Thoracic aorta (tissue), 2 donors: ENCODE measurements around the gene EIF3J. TPM values are rescaled to one million over a fixed set of nuclear protein-coding genes. Genes with fewer than 3 reads are reported as not detected.
"Not testable (repeated sequence)": the region's sequence is repeated elsewhere in the genome, so short reads cannot be mapped to it uniquely, and the experiment has no call there.

ENCODE experiments used
- ATAC-seq: fragments of 150-250 bp; one replicate; pipeline ENCODE4 v1.8.0; 2017; ENCODE audit warnings: low read depth; ENCODE audit not compliant: insufficient number of reproducible peaks, low FRiP score
- DNase-seq: peaks from one replicate; pipeline ENCODE4 v3.0.0-alpha.2; 2020; ENCODE audit warnings: low spot score
- H3K27ac ChIP-seq, 2 donors: fragments of 200-600 bp; sonication (generic); 1 replicate in 1 of 2; 2 replicates in 1 of 2; pipeline ENCODE4 v1.5.1; 2016; ENCODE audit warnings: mild to moderate bottlenecking in 2 of 2, moderate library complexity in 2 of 2
- H3K27me3 ChIP-seq: fragments of 200-600 bp; sonication (generic); replicated peaks from 2 replicates; pipeline ENCODE4 v1.6.0; 2016; ENCODE audit warnings: mild to moderate bottlenecking; ENCODE audit not compliant: insufficient read depth
- H3K36me3 ChIP-seq: fragments of 200-600 bp; sonication (generic); one replicate; pipeline ENCODE4 v1.5.1; 2016
- H3K4me1 ChIP-seq, 2 donors: fragments of 200-600 bp; sonication (generic); 1 replicate in 1 of 2; 2 replicates in 1 of 2; pipeline versions ENCODE4 v1.5.1 to v1.6.0; 2016; ENCODE audit warnings: low read depth in 2 of 2, mild to moderate bottlenecking in 1 of 2; ENCODE audit not compliant: control insufficient read depth in 1 of 2
- H3K4me3 ChIP-seq: fragments of 200-600 bp; sonication (generic); 2 replicates; pipeline ENCODE4 v1.5.1; 2016; ENCODE audit warnings: mild to moderate bottlenecking
- H3K9me3 ChIP-seq: fragments of 200-600 bp; sonication (generic); 2 replicates; pipeline ENCODE4 v1.5.1; 2016
- total RNA-seq, 2 donors: library from RNA; depleted of rRNA; stranded (reverse); fragments of >200 nt; gene quantifications; one replicate each; pipeline versions ENCODE4 v1.1.0 to v1.2.3, GENCODE V29; 2016
- TF ChIP-seq, protein P1 (sequence below): fragments of 200-600 bp; sonication (generic); IDR thresholded peaks from one replicate; pipeline ENCODE4 v1.5.1; 2019; ENCODE audit warnings: antibody characterized with exemption

The EIF3J gene
- total RNA-seq, 2 donors from 2014 or later, result 32.2 to 68.1 TPM

DNA sequence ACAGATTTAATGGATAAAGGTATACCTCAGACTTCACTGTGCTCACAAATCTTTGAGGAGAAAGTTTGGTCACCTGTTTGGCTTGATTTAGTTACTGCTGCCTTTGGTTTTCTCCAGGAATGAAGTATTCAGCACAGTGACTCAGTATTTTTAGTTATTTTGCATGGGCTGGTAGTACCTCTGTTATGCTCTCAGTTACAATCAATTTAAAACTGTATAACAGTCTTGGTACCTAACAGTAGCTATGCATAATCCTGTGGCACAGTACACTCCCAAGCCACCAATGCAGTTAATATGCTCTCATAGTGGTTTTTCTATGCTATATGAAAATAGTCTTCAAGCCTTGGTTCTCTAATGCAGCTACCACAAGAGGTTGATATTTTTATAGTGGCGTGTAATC lies 11.9 kb upstream of the EIF3J start:
- Histone ChIP-seq H3K4me3 (no peak overlapping the region), H3K4me1 (no peaks in the 10 kb centered on the region), H3K27ac (no peak overlapping the region), H3K36me3 (peaks cover 7% of the 10 kb centered on the region), H3K27me3 (no peaks in the 10 kb centered on the region), H3K9me3 (no peaks in the 10 kb centered on the region)
- DNase-seq (no peak), ATAC-seq (no peak)
- TF ChIP-seq, protein P1, sequence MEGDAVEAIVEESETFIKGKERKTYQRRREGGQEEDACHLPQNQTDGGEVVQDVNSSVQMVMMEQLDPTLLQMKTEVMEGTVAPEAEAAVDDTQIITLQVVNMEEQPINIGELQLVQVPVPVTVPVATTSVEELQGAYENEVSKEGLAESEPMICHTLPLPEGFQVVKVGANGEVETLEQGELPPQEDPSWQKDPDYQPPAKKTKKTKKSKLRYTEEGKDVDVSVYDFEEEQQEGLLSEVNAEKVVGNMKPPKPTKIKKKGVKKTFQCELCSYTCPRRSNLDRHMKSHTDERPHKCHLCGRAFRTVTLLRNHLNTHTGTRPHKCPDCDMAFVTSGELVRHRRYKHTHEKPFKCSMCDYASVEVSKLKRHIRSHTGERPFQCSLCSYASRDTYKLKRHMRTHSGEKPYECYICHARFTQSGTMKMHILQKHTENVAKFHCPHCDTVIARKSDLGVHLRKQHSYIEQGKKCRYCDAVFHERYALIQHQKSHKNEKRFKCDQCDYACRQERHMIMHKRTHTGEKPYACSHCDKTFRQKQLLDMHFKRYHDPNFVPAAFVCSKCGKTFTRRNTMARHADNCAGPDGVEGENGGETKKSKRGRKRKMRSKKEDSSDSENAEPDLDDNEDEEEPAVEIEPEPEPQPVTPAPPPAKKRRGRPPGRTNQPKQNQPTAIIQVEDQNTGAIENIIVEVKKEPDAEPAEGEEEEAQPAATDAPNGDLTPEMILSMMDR, result no peak

DNA sequence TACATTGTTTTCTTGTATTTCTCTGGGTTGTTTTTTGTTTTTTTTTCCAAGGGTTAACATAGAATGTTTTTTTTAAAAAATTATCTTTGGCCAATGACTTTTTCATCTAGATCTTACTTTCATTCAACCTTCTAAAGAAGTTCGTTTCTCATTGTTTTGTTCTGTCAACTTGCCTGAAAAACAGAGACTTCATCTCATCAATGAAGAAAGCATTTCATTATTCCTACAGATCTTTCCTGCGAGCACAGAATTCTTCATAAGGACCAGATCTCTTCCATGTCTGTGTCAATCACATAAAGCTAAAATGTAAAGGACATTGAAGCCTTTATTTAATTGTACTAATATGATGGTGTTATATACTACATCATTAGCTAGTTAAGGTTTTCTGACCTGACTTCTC lies 9.7 kb upstream of the EIF3J start:
- Histone ChIP-seq H3K27ac (no peak overlapping the region), H3K36me3 (peaks cover 4% of the 10 kb centered on the region), H3K27me3 (no peaks in the 10 kb centered on the region), H3K4me3 (no peak overlapping the region), H3K4me1 (no peaks in the 10 kb centered on the region), H3K9me3 (no peaks in the 10 kb centered on the region)
- ATAC-seq (no peak), DNase-seq (no peak)
- TF ChIP-seq, protein P1, result no peak

DNA sequence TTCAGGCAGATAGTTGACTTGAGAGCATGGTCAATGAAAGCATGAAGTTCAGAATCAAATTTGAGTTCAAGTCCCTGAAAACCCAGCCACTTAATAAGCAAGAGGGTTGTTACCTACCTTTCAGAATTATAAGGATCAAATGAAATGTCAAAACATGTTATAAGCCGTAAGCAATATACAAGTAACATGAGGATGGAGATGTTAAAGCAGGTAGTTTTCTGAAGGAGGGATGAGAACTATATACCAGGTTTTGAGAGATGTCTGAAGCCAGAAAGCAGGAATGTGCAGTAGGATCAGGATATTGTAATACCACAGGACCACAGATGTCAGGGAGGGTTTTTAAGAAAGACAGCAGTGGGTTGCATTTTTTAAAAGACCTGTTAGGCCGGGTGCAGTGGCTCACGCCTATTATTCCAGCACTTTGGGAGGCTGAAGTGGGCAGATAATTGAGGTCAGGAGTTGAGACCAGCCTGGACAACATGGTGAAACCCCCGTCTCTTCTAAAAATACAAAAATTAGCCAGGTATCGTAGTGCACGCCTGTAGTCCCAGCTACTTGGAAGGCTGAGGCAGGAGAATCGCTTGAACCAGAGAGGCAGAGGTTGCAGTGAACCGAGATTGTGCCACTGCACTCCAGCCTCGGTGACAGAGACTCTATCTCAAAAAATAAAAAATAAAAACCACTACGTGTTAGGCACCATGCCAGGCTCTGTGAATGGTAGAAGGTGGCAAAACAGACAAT lies 6.9 kb upstream of the EIF3J start:
- H3K4me1 ChIP-seq, result peaks cover 1 to 3% of the 10 kb centered on the region in 2 donors
- no peak overlapping the region for H3K27ac ChIP-seq
- no peaks in the 10 kb centered on the region for H3K36me3 ChIP-seq
- no peaks in the 10 kb centered on the region for H3K27me3 ChIP-seq
- ATAC-seq (no peak), DNase-seq (no peak)
- H3K4me3 ChIP-seq, result no peak overlapping the region
- TF ChIP-seq, protein P1, result no peak
- no peaks in the 10 kb centered on the region for H3K9me3 ChIP-seq

DNA sequence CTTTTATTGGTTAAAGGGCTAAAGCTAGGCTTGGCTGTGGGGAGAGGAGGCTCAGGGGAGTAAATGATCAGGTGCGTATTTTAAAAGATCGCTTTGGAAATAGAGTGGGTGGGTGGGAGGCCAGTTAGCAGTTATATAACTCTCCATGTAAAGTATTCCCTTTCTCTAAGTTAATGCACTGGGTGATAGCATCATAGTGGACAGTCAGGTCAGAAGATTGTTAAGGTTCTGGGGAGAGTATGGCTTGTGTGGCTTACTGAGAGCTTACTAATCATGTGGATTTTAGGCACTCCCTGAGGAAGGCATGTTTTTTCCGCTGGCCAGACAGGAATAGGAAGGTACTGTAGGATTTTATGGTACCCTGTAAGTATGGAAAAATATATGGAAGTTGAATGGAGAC lies 6.3 kb upstream of the EIF3J start:
- DNase-seq, result no peak
- no peak for ATAC-seq
- Histone ChIP-seq H3K36me3 (no peaks in the 10 kb centered on the region), H3K27me3 (no peaks in the 10 kb centered on the region), H3K4me1 (peaks cover 6 to 9% of the 10 kb centered on the region in 2 donors), H3K9me3 (no peaks in the 10 kb centered on the region), H3K27ac (no peak overlapping the region), H3K4me3 (no peak overlapping the region)
- TF ChIP-seq, protein P1, result no peak

DNA sequence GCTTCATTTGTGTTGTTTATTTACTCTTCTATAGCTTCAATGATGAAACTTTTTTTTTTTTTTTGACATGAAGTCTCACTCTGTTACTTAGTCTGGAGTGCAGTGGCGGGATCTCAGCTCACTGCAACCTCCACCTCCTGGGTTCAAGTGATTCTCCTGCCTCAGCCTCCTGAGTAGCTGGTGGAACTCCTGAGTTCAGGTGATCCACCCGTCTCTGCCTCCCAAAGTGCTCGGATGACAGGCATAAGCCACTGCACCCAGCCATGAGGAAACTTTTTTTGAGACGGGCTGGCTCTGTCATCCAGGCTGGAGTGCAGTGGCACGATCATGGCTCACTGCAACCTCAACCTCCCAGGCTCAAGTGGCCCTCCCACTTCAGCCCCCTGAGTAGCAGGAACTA lies 4.7 kb upstream of the EIF3J start:
- H3K4me3 ChIP-seq, H3K27ac ChIP-seq, H3K27me3 ChIP-seq, DNase-seq, H3K36me3 ChIP-seq, ATAC-seq, H3K9me3 ChIP-seq: not testable (repeated sequence)
- peaks cover 7 to 13% of the 10 kb centered on the region in 2 donors for H3K4me1 ChIP-seq

DNA sequence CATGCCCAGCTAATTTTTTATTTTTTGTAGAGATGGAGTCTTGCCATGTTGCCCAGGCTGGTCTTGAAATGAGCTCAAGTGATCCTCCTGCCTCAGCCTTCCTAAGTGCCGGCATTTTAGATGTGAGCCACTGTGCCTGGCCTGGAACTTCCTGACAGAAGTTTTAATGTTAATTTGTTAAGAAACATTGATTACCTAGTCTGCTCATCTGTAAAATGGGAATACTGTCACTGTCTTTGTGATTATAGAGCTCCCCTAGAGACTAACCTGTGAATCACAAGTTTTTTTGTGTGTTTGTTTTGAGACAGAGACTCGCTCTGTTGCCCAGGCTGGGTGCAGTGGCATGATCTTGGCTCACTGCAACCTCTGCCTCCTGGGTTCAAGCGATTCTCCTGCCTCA lies 4.3 kb upstream of the EIF3J start:
- peaks cover 7 to 15% of the 10 kb centered on the region in 2 donors for H3K4me1 ChIP-seq
- no peaks in the 10 kb centered on the region for H3K36me3 ChIP-seq
- DNase-seq (no peak), ATAC-seq (no peak)
- TF ChIP-seq, protein P1, result no peak
- H3K27ac ChIP-seq, result no peak overlapping the region
- no peaks in the 10 kb centered on the region for H3K9me3 ChIP-seq
- H3K27me3 ChIP-seq, result no peaks in the 10 kb centered on the region
- H3K4me3 ChIP-seq, result no peak overlapping the region
